ENCODE measurements around the gene SCCPDH.
"Not testable (repeated sequence)": the region's sequence is repeated elsewhere in the genome, so short reads cannot be mapped to it uniquely, and the experiment has no call there.

Gene SCCPDH

DNA sequence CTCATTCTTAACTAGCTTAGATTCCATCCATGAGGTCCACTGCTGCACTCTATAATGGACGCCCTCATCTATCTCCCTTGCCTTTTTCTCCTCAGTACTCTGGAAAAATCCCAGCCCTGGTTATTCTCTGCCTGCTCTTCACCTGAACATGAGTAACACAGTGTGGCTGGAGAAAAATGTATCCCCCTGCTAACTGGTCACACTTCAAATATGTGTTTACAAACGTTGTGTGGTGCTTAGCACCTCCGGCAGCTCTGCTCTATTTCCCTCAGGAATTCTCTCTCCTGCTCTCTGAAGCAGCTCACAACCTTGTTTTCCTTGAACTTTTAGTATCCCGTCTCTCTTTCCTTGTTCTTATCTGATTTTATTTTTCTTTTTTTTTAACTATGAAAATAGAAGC is 4.1 kb downstream of the SCCPDH start:
- Histone ChIP-seq H3K79me2 (ENCODE audit: control insufficient read depth, low read length) (peaks cover 34% of the 10 kb centered on the region), H3K9me3 (ENCODE audit: control insufficient read depth, insufficient read depth, low read length) (no peaks in the 10 kb centered on the region), H3K4me2 (ENCODE audit: low read length) (no peak overlapping the region), H3F3A (ENCODE audit: control insufficient read depth, insufficient read depth) (no peaks in the 10 kb centered on the region), H3K4me1 (ENCODE audit: control insufficient read depth, low read length) (peaks cover 17% of the 10 kb centered on the region), H3K27ac (ENCODE audit: low read depth, low read length) (no peak overlapping the region), H3K4me3 (ENCODE audit: low read length) (no peak overlapping the region), H3K27me3 (ENCODE audit: control insufficient read depth, low read length) (no peaks in the 10 kb centered on the region), H4K20me1 (ENCODE audit: control insufficient read depth, insufficient read depth, low read depth, low read length) (no peaks in the 10 kb centered on the region), H3K36me3 (ENCODE audit: control insufficient read depth, low read length) (peaks cover 69% of the 10 kb centered on the region), H3K9me2 (replicated peaks; ENCODE audit: control insufficient read depth, low read length) (no peaks in the 10 kb centered on the region)
- TF ChIP-seq, protein P1, sequence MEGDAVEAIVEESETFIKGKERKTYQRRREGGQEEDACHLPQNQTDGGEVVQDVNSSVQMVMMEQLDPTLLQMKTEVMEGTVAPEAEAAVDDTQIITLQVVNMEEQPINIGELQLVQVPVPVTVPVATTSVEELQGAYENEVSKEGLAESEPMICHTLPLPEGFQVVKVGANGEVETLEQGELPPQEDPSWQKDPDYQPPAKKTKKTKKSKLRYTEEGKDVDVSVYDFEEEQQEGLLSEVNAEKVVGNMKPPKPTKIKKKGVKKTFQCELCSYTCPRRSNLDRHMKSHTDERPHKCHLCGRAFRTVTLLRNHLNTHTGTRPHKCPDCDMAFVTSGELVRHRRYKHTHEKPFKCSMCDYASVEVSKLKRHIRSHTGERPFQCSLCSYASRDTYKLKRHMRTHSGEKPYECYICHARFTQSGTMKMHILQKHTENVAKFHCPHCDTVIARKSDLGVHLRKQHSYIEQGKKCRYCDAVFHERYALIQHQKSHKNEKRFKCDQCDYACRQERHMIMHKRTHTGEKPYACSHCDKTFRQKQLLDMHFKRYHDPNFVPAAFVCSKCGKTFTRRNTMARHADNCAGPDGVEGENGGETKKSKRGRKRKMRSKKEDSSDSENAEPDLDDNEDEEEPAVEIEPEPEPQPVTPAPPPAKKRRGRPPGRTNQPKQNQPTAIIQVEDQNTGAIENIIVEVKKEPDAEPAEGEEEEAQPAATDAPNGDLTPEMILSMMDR (IDR thresholded peaks at IDR 0.05; ENCODE audit: low read depth, low read length, poor library complexity, severe bottlenecking) = no peak
- no peak for TF ChIP-seq EZH2phosphoT487 (IDR thresholded peaks at IDR 0.05; ENCODE audit: borderline replicate concordance, low read length)

DNA sequence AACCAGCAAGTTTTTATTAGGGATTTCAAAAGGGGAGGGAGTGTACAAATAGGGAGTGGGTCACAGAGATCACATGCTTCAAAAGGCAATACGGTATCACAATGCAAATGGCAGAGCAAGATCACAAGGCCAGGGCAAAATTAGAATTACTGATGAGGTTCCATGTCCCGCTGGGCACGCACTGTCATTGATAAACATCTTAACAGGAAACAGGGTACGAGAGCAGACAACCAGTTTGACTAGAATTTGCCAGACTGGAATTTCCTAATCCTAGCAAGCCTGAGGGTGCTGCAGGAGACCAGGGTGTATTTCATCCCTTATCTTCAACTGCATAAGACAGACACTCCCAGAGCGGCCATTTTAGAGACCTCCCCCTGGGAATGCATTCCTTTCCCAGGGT is 4.8 kb downstream of the SCCPDH start:
- not testable (repeated sequence) for H3K4me3 ChIP-seq (ENCODE audit: low read length); H3K9me3 ChIP-seq (ENCODE audit: control insufficient read depth, insufficient read depth, low read length); H3K27me3 ChIP-seq (ENCODE audit: control insufficient read depth, low read length); H3K9me2 ChIP-seq (replicated peaks; ENCODE audit: control insufficient read depth, low read length); H3K4me2 ChIP-seq (ENCODE audit: low read length); H3F3A ChIP-seq (ENCODE audit: control insufficient read depth, insufficient read depth); H3K27ac ChIP-seq (ENCODE audit: low read depth, low read length); H4K20me1 ChIP-seq (ENCODE audit: control insufficient read depth, insufficient read depth, low read depth, low read length)
- Histone ChIP-seq H3K4me1 (ENCODE audit: control insufficient read depth, low read length) (peaks cover 13% of the 10 kb centered on the region), H3K79me2 (ENCODE audit: control insufficient read depth, low read length) (peaks cover 28% of the 10 kb centered on the region), H3K36me3 (ENCODE audit: control insufficient read depth, low read length) (peaks cover 76% of the 10 kb centered on the region)

GRCh38 chr1:246730839-246731238 is 6.6 kb downstream of the SCCPDH start:
- Histone ChIP-seq H3K27me3 (ENCODE audit: control insufficient read depth, low read length) (no peaks in the 10 kb centered on the region), H3K4me2 (ENCODE audit: low read length) (no peak overlapping the region), H3K79me2 (ENCODE audit: control insufficient read depth, low read length) (peaks cover 11% of the 10 kb centered on the region), H4K20me1 (ENCODE audit: control insufficient read depth, insufficient read depth, low read depth, low read length) (no peaks in the 10 kb centered on the region), H3F3A (ENCODE audit: control insufficient read depth, insufficient read depth) (no peaks in the 10 kb centered on the region), H3K4me1 (ENCODE audit: control insufficient read depth, low read length) (peaks cover 1% of the 10 kb centered on the region; the same call in 1 of the 2 replicates), H3K36me3 (ENCODE audit: control insufficient read depth, low read length) (peaks cover 93% of the 10 kb centered on the region), H3K9me3 (ENCODE audit: control insufficient read depth, insufficient read depth, low read length) (no peaks in the 10 kb centered on the region), H3K4me3 (ENCODE audit: low read length) (no peak overlapping the region), H3K9me2 (replicated peaks; ENCODE audit: control insufficient read depth, low read length) (no peaks in the 10 kb centered on the region), H3K27ac (ENCODE audit: low read depth, low read length) (no peak overlapping the region)
- no peak for TF ChIP-seq EZH2phosphoT487 (IDR thresholded peaks at IDR 0.05; ENCODE audit: borderline replicate concordance, low read length)
- TF ChIP-seq, protein P1 (IDR thresholded peaks at IDR 0.05; ENCODE audit: low read depth, low read length, poor library complexity, severe bottlenecking) = no peak

DNA sequence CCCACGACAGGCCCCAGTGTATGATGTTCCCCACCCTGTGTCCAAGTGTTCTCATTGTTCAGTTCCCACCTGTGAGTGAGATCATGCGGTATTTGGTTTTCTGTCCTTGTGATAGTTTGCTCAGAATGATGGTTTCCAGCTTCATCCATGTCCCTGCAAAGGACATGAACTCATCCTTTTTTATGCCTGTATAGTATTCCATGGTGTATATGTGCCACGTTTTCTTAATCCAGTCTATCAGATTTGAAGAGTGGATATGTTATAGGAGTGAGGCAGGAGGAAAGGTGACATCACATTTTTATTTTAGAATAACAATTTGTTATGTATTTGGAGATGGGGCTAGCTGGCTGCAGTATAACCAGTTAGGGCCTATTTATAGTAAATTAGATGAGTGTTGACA is 7.7 kb downstream of the SCCPDH start:
- H3K27me3 ChIP-seq (ENCODE audit: control insufficient read depth, low read length); H3K9me2 ChIP-seq (replicated peaks; ENCODE audit: control insufficient read depth, low read length); H3K9me3 ChIP-seq (ENCODE audit: control insufficient read depth, insufficient read depth, low read length); H3K4me1 ChIP-seq (ENCODE audit: control insufficient read depth, low read length); H3F3A ChIP-seq (ENCODE audit: control insufficient read depth, insufficient read depth); H3K79me2 ChIP-seq (ENCODE audit: control insufficient read depth, low read length); H3K4me2 ChIP-seq (ENCODE audit: low read length); H3K4me3 ChIP-seq (ENCODE audit: low read length); H4K20me1 ChIP-seq (ENCODE audit: control insufficient read depth, insufficient read depth, low read depth, low read length); H3K27ac ChIP-seq (ENCODE audit: low read depth, low read length): not testable (repeated sequence)
- H3K36me3 ChIP-seq (ENCODE audit: control insufficient read depth, low read length) = peaks cover 93% of the 10 kb centered on the region
